Endothelial cell (in vitro differentiated cells): Measurements from ENCODE around the gene GRK1. TPM values are rescaled to one million over a fixed set of nuclear protein-coding genes. Genes with fewer than 3 reads are reported as not detected.
A peak's percentile ranks its signal among the peaks of the same experiment; 100 is the strongest.
"Not testable (repeated sequence)": the region's sequence is repeated elsewhere in the genome, so short reads cannot be mapped to it uniquely, and the experiment has no call there.

ENCODE experiments used
- DNase-seq: peaks from one replicate; pipeline ENCODE4 v3.0.0; 2021; ENCODE audit warnings: low spot score
- H3K27ac Mint-ChIP-seq: one replicate; pipeline ENCODE4 v1.8.0; 2021; ENCODE audit warnings: mixed read lengths, inconsistent platforms; ENCODE audit not compliant: unreplicated experiment
- H3K27me3 Mint-ChIP-seq: one replicate; pipeline ENCODE4 v1.8.0; 2021; ENCODE audit warnings: mild to moderate bottlenecking, moderate library complexity, mixed read lengths, inconsistent platforms; ENCODE audit not compliant: unreplicated experiment
- H3K36me3 Mint-ChIP-seq: one replicate; pipeline ENCODE4 v1.8.0; 2021; ENCODE audit warnings: mild to moderate bottlenecking, low read depth, mixed read lengths, inconsistent platforms; ENCODE audit not compliant: unreplicated experiment
- H3K4me1 Mint-ChIP-seq: one replicate; pipeline ENCODE4 v1.8.0; 2021; ENCODE audit warnings: mild to moderate bottlenecking, mixed read lengths, inconsistent platforms; ENCODE audit not compliant: unreplicated experiment
- H3K4me3 Mint-ChIP-seq: one replicate; pipeline ENCODE4 v1.8.0; 2021; ENCODE audit warnings: mild to moderate bottlenecking, mixed read lengths, inconsistent platforms; ENCODE audit not compliant: unreplicated experiment
- H3K9me3 Mint-ChIP-seq: one replicate; pipeline ENCODE4 v1.8.0; 2021; ENCODE audit warnings: mixed read lengths, inconsistent platforms; ENCODE audit not compliant: unreplicated experiment
- CTCF ChIP-seq: fragments of 200-600 bp; sonication (generic); IDR thresholded peaks from one replicate; pipeline ENCODE4 v1.5.0; 2021; ENCODE audit warnings: antibody characterized with exemption; ENCODE audit not compliant: unreplicated experiment
- total RNA-seq: library from RNA; stranded (reverse); fragmentation: NEBNext Ultra II Directional; extraction: Animal tissue kit (Norgen Biotek cat#: 25700); gene quantifications from one replicate; pipeline ENCODE4 v1.2.1, GENCODE V29; 2021; ENCODE audit not compliant: unreplicated experiment

GRK1 gene
- total RNA-seq, 1 donor from 2014 or later, result 0.54 TPM

GRCh38 chr13:113723410-113724015 lies 56.5 kb downstream of the GRK1 start:
- TF ChIP-seq CTCF, result no peak
- Mint-ChIP-seq H3K36me3 (no peaks in the 10 kb centered on the region), H3K4me3 (no peak overlapping the region)

GRCh38 chr13:113724016-113724758 lies 57.2 kb downstream of the GRK1 start:
- H3K4me3 Mint-ChIP-seq, result peak overlapping the region; percentile 78
- no peak for TF ChIP-seq CTCF
- peaks cover 17% of the 10 kb centered on the region for H3K4me1 Mint-ChIP-seq
- peaks cover 11% of the 10 kb centered on the region for H3K27me3 Mint-ChIP-seq
- no peak for DNase-seq
- peak overlapping the region; percentile 48 for H3K27ac Mint-ChIP-seq
- no peaks in the 10 kb centered on the region for H3K36me3 Mint-ChIP-seq
- H3K9me3 Mint-ChIP-seq, result no peaks in the 10 kb centered on the region

More at GRCh38 chr13:113723410-113724015, 56.5 kb downstream of the GRK1 start:
- Mint-ChIP-seq H3K27ac (peak overlapping the region; percentile 48), H3K27me3 (peaks cover 11% of the 10 kb centered on the region), H3K4me1 (peaks cover 17% of the 10 kb centered on the region), H3K9me3 (no peaks in the 10 kb centered on the region)
- no peak for DNase-seq

GRCh38 chr13:113724780-113725315 lies 57.8 kb downstream of the GRK1 start:
- peak; percentile 87 for DNase-seq
- no peaks in the 10 kb centered on the region for H3K36me3 Mint-ChIP-seq
- peak overlapping the region; percentile 78 for H3K4me3 Mint-ChIP-seq
- no peak overlapping the region for H3K27ac Mint-ChIP-seq
- peaks cover 11% of the 10 kb centered on the region for H3K27me3 Mint-ChIP-seq
- no peaks in the 10 kb centered on the region for H3K9me3 Mint-ChIP-seq
- H3K4me1 Mint-ChIP-seq, result peaks cover 17% of the 10 kb centered on the region
- peak; percentile 83 for TF ChIP-seq CTCF

GRCh38 chr13:113725329-113726105 lies 58.5 kb downstream of the GRK1 start:
- DNase-seq, result peak; percentile 59
- not testable (repeated sequence) for H3K4me3 Mint-ChIP-seq, H3K36me3 Mint-ChIP-seq, H3K9me3 Mint-ChIP-seq, H3K27ac Mint-ChIP-seq
- Mint-ChIP-seq H3K4me1 (peaks cover 17% of the 10 kb centered on the region), H3K27me3 (peaks cover 11% of the 10 kb centered on the region)

GRCh38 chr13:113726106-113726821 lies 59.2 kb downstream of the GRK1 start:
- H3K4me3 Mint-ChIP-seq, H3K36me3 Mint-ChIP-seq, H3K9me3 Mint-ChIP-seq, DNase-seq, H3K27ac Mint-ChIP-seq: not testable (repeated sequence)
- H3K27me3 Mint-ChIP-seq, result peaks cover 11% of the 10 kb centered on the region
- H3K4me1 Mint-ChIP-seq, result peaks cover 17% of the 10 kb centered on the region
